Mesothelial cell of epicardium (in vitro differentiated cells): ENCODE results near the gene S100B. TPM values are rescaled to one million over a fixed set of nuclear protein-coding genes. Genes with fewer than 3 reads are reported as not detected.

Source experiments
- DNase-seq, 2 experiments: peaks; one replicate each; pipeline ENCODE4 v3.0.0; 2021; ENCODE audit warnings: low spot score in 2 of 2; ENCODE audit not compliant: unreplicated experiment in 2 of 2
- H3K27ac Mint-ChIP-seq: 2 replicates; pipeline ENCODE4 v1.8.0; 2021; ENCODE audit warnings: mixed read lengths
- H3K27me3 Mint-ChIP-seq: 2 replicates; pipeline ENCODE4 v1.8.0; 2021; ENCODE audit warnings: low read depth, mixed read lengths
- H3K36me3 Mint-ChIP-seq: 2 replicates; pipeline ENCODE4 v1.8.0; 2021; ENCODE audit warnings: mixed read lengths
- H3K4me1 Mint-ChIP-seq: 2 replicates; pipeline ENCODE4 v1.8.0; 2021; ENCODE audit warnings: mixed read lengths
- H3K4me3 Mint-ChIP-seq: 2 replicates; pipeline ENCODE4 v1.8.0; 2021; ENCODE audit warnings: mild to moderate bottlenecking, moderate library complexity, mixed read lengths
- H3K9me3 Mint-ChIP-seq: 2 replicates; pipeline ENCODE4 v1.8.0; 2021; ENCODE audit warnings: mixed read lengths
- CTCF ChIP-seq: fragments of 200-600 bp; sonication (generic); IDR thresholded peaks from one replicate; pipeline ENCODE4 v1.5.0; 2021; ENCODE audit warnings: antibody characterized with exemption; ENCODE audit not compliant: unreplicated experiment
- total RNA-seq: library from RNA; stranded (reverse); gene quantifications from 3 replicates; pipeline ENCODE4 v1.2.1, GENCODE V29; 2021

The S100B gene
- total RNA-seq, 1 donor from 2014 or later = 0.27 TPM

DNA sequence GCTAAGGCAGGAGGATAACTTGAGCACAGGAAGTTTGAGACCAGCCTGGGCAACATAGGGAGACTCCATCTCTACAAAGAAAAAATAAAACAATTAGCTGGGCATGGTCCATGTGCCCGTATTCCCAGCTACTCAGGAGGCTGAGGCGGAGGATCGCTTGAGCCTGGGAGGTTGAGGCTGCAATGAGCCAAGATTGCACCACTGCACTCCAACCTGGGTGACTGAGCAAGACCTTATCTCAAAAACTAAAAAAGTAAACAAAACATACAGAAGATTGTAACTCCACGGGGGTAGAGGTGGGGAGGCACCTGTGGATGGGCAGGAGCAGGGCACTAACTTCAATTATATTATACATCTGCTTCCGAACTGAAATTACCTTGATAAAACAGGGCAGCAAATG lies 4.6 kb downstream of the S100B start:
- peaks cover 27% of the 10 kb centered on the region for H3K4me1 Mint-ChIP-seq
- no peak overlapping the region for H3K27ac Mint-ChIP-seq

DNA sequence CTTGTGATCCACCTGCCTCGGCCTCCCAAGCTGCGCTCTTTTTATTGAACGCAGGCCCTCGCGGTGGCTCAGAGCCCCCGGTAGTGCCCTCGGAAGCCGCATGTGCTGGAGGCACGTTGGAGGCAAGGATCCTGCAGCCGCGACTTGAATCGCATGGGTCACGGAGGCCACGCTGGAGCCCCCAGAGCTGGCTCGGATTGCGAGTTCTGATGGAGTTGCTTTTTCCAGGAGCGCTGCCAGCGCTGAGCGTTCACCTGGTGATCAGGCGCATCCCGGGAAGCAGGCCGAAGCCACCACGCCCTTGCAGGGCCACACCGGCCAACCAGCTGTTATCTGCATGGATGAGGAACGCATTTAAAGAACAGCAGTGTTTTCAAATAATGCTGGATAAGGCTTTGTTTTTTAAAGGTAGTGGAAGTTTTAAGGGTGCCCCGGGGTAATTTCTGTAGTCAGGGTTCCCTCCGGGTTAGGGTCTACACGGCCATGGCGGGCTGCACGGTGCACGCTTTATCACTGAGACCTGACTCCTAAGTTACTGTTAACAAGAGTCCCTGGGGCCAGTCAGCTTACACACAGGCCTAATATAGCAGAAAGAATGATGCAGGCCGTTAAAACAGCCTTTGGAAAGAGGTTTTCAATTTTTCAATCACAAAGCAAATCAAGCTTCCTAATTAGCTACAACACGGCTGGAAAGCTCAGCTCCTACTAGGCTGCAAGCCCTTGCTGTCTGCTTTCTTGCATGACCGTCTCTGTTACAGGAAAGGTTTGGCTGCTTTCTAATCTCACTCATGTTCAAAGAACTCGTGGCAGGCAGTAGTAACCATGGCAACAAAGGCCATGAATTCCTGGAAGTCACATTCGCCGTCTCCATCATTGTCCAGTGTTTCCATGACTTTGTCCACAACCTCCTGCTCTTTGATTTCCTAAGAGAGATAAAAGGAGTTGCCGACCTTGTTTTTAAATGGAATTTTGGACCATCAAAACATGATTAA lies 6.0 kb downstream of the S100B start:
- Mint-ChIP-seq H3K27me3 (no peaks in the 10 kb centered on the region), H3K9me3 (peaks cover 6% of the 10 kb centered on the region), H3K36me3 (no peaks in the 10 kb centered on the region), H3K4me3 (no peak overlapping the region), H3K4me1 (peaks cover 19% of the 10 kb centered on the region), H3K27ac (peak overlapping the region; percentile 58)
- DNase-seq = no peak
- no peak for TF ChIP-seq CTCF

More for the DNA sequence above, 4.6 kb downstream of the S100B start:
- TF ChIP-seq CTCF = no peak
- no peaks in the 10 kb centered on the region for H3K9me3 Mint-ChIP-seq
- DNase-seq = no peak
- no peaks in the 10 kb centered on the region for H3K36me3 Mint-ChIP-seq
- no peaks in the 10 kb centered on the region for H3K27me3 Mint-ChIP-seq
- H3K4me3 Mint-ChIP-seq = no peak overlapping the region

DNA sequence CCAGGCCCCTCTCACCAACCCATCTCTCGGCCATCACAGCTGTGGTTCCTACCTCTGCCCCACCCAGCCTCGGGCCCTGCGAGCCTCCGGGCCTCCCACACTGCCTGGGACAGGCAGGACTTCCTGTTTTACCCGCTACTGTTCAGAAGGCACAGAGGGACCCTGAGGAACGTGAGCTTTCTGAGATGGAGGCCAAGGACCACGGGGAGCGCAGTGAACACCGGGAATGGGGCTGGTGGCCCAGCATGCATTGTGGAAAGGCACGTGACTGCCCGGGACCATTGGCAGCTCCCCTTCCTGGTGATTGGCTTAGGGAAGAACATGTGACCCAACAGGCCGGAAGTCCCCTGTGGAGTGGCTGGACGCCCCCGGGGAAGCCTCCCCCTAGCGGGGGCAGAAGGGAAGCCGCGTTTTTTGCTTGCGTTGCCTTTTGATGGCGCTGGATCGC lies 7.0 kb downstream of the S100B start:
- Mint-ChIP-seq H3K4me3 (no peak overlapping the region), H3K36me3 (peaks cover 3% of the 10 kb centered on the region), H3K4me1 (peaks cover 17% of the 10 kb centered on the region), H3K9me3 (peaks cover 14% of the 10 kb centered on the region), H3K27ac (no peak overlapping the region), H3K27me3 (no peaks in the 10 kb centered on the region)
- DNase-seq = no peak
- TF ChIP-seq CTCF = no peak

GRCh38 chr21:46597031-46597430 lies 7.9 kb downstream of the S100B start:
- Mint-ChIP-seq H3K36me3 (peaks cover 3% of the 10 kb centered on the region), H3K27me3 (no peaks in the 10 kb centered on the region), H3K4me1 (peaks cover 14% of the 10 kb centered on the region), H3K4me3 (no peak overlapping the region), H3K9me3 (peaks cover 19% of the 10 kb centered on the region), H3K27ac (no peak overlapping the region)
- DNase-seq = no peak
- TF ChIP-seq CTCF = no peak

- H3K27me3 Mint-ChIP-seq = no peaks in the 10 kb centered on the region
- H3K9me3 Mint-ChIP-seq = peaks cover 27% of the 10 kb centered on the region
- peaks cover 6% of the 10 kb centered on the region for H3K36me3 Mint-ChIP-seq
- H3K4me1 Mint-ChIP-seq = peaks cover 14% of the 10 kb centered on the region
- DNase-seq = no peak
- no peak overlapping the region for H3K4me3 Mint-ChIP-seq
- no peak overlapping the region for H3K27ac Mint-ChIP-seq
- TF ChIP-seq CTCF = no peak
Measured at GRCh38 chr21:46596201-46596600, 8.7 kb downstream of the S100B start.
